ENCODE results near the gene PRKACG.

PRKACG gene

DNA sequence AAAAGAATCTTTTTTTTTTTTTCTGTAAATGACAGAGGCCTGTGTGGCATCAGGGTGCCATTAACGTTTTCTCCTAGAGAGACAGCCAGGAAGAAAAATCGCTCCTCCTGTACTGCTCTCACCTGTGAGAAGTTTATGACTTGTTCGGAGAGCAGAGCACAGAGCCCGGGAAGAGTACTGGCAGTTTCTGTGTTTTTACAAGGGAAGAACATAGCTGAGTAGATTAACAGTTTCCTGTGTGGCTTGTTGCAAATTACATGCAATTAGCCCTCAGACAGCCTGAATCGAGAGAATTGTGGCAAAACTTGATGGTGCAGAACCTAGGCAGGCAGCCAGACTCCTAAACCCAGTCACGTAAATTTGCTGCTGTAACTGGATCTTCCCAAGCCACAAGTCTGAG, 32.1 kb downstream of the PRKACG start:
- no peak for DNase-seq (ENCODE audit: low spot score)

DNA sequence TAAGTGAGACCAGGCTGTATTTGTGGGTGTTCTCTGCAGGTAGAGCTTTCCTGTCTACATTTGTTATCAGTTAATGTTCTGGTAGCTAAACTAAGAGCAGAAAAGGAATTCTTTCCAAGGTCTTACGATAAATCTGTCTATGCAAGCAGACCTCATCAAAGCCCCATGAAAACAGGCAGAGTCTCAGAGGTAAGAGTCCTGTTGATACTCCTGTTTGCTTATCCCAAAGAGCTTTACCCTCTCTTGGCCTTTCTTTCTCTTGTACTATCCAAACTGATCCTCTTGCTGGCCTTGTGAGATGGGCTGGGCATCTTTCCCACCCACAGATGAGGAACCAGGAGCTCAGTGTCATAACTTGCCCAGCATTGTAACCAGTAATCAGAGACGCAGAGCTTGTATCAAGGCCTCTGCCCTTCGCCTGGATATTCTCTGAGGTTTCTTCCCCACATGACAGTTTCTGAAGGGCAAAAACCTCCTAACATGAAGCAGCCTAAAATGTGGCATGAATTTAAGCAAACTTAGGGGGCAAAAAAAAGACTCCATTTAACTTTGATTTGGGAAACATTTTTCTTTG, 33.5 kb downstream of the PRKACG start:
- DNase-seq (ENCODE audit: low spot score) = no peak

GRCh38 chr9:68979538-68980314, 34.2 kb downstream of the PRKACG start:
- no peak for DNase-seq (ENCODE audit: low spot score)

DNA sequence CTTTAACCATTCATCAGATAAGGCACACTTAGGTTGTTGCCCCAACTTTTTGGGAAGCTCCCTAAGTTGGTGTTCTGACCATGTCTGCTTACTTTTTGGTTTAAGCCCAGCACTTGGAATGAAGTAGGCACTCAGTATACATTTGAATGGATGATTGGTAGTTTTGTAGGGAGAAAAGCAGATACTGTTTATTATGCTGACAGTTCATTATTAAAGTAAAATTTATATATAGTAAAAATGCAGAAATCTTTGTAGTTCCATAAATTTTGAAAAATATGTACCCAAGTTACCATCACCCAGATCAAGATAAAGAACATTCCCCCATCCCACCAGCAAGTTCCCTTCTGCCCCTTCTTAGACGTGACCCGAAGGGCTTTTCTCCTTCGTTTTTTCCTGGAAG, 35.4 kb downstream of the PRKACG start:
- DNase-seq (ENCODE audit: low spot score) = no peak

GRCh38 chr9:68978066-68978465, 35.8 kb downstream of the PRKACG start:
- DNase-seq (ENCODE audit: low spot score) = no peak

DNA sequence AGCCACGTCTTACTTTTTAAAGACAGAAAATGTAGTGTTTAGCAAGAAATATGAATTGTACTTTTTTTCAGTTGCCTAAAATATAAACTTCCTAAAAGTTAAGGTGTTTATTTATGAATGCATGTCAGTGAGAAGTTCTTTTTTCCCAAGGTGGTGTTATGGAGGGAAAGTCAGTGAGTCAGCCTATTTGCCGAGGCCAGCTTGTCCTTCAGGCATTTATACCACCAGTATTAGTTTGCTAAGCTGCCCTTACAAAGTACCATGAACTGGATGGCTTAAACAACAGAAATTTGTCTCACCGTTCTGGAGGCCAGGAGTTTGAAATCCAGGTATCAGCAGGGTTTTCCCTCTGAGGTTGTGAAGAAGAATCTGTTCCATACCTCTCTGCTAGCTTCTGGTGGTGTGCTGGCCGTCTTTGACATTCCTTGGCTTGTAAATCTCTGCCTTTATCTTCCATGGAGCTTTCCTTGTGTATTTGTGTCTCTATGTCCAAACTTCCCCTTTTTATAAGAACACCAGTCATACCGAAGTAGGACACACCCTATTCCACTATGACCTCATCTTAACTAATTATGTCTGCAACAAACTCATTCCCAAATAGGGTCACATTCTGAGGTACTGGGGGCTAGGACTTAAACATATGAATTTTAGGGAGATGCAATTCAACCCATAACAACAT, 38.4 kb downstream of the PRKACG start:
- no peak for DNase-seq (ENCODE audit: low spot score)

DNA sequence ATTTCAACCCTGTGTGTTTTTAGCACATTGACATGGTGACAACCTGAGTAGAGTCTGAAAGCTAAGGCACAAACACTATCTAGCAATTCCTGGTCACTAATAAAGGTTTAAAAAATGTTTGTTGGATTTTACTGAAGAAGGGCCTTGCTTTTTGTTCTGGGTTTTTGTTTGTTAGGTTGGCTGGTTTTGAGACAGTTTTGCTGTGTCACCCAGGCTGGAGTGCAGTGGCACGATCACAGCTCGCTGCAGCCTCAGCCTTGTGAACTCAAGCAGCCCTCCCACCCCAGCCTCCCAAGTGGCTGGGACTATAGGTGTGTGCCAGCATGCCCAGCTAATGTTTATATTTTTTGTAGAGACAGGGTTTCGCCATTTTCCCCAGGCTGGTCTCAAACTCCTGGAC, 39.0 kb downstream of the PRKACG start:
- DNase-seq (ENCODE audit: low spot score) = no peak

- no peak for DNase-seq (ENCODE audit: low spot score)
Measured at GRCh38 chr9:68974431-68974830, 39.5 kb downstream of the PRKACG start.

DNA sequence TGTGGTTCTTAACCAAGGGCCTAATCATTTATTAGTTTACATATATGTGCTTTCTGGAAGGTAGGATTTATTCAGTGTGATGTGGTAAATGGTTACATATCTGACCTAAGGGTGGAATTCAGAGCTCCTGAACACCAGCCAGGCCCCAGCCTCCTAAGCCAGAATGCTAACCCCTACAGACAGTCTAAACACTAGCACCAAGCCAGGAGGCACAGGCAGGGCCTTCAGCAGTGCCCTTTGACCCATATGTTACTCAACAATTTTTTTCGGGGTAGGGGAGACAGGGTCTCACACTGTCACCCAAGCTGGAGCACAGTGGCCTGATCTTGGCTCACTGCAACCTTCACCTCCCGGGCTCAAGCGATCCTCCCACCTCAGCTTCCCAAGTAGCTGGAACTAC, 40.3 kb downstream of the PRKACG start:
- no peak for DNase-seq (ENCODE audit: low spot score)

- no peak for DNase-seq (ENCODE audit: low spot score)
Measured at GRCh38 chr9:68970151-68970550, 43.8 kb downstream of the PRKACG start.

- DNase-seq (ENCODE audit: low spot score) = no peak
Measured at GRCh38 chr9:68969538-68969937, 44.4 kb downstream of the PRKACG start.

- no peak for DNase-seq (ENCODE audit: low spot score)
Measured at GRCh38 chr9:68967800-68968199, 46.1 kb downstream of the PRKACG start.

GRCh38 chr9:68966496-68966944, 47.4 kb downstream of the PRKACG start:
- no peak for DNase-seq (ENCODE audit: low spot score)

DNA sequence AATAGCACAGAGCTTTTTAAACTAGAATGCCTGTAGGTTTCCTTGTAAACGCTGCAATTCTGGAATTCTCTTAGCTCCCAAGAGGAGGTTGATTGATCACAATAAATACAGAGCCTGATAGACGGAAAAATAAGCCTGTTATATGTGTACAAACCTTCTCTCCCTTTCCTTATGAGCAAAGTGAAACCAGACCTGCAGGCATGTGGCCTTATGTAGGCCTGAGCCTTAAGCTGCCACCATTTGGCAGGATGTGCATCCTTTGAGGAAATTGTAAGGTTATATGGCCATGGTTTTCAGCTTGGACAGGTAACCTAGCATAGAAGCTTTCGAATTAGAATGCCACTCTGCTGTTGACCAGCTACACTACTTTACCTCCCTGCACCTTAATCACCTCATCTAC, 49.1 kb downstream of the PRKACG start:
- DNase-seq (ENCODE audit: low spot score) = no peak

DNA sequence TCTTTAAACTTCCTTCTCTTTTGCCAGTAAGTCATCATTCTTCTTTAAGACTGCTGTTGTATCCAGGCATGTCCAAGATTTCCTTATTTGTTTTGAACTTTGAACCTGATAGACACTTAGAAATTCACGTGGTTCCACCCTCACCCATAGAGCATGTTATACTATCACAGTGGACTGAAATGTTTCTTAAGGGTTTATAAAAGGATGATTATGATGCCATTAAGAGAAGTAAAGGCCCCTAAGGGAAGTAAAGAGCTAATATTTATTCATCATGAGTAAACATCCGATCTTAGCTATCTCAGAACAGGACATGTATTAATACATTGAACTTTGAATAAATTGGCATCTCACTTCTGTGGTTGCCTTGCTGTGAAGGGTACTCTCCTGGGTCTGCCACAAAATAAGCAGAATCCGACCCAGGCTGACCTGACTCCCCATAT, 49.8 kb downstream of the PRKACG start:
- no peak for DNase-seq (ENCODE audit: low spot score)

DNA sequence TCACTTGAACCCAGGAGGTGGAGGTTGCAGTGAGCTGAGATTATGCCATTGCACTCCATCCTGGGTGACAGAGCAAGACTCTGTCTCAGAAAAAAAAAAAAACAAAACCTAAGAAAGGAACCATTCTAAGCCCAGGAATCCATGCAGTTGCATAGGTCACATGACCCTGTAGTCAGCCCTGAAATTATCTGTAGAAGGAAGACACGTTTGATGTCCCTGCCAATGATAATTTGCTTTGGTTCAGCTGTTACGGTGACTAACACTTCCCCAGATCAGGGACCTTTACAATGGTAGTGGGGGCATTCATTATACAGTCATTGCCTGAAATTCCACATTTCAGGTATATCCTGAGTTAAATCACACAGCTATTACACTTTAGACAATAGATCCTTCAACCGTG, 50.5 kb downstream of the PRKACG start:
- no peak for DNase-seq (ENCODE audit: low spot score)
